HG02884 (cell line): ENCODE results near the gene CHST8.
"Not testable (repeated sequence)": the region's sequence is repeated elsewhere in the genome, so short reads cannot be mapped to it uniquely, and the experiment has no call there.

Experiments used
- ATAC-seq: cut with Tn5 transposase; IDR thresholded peaks from one replicate; pipeline ENCODE4 v1.9.1; 2021; ENCODE audit warnings: mild to moderate bottlenecking, moderate library complexity; ENCODE audit not compliant: unreplicated experiment

The CHST8 gene

GRCh38 chr19:33689138-33689746 lies 67.5 kb downstream of the CHST8 start:
- no peak for ATAC-seq

- no peak for ATAC-seq
These were observed 68.1 kb downstream of the CHST8 start for GRCh38 chr19:33689868-33690267.

DNA sequence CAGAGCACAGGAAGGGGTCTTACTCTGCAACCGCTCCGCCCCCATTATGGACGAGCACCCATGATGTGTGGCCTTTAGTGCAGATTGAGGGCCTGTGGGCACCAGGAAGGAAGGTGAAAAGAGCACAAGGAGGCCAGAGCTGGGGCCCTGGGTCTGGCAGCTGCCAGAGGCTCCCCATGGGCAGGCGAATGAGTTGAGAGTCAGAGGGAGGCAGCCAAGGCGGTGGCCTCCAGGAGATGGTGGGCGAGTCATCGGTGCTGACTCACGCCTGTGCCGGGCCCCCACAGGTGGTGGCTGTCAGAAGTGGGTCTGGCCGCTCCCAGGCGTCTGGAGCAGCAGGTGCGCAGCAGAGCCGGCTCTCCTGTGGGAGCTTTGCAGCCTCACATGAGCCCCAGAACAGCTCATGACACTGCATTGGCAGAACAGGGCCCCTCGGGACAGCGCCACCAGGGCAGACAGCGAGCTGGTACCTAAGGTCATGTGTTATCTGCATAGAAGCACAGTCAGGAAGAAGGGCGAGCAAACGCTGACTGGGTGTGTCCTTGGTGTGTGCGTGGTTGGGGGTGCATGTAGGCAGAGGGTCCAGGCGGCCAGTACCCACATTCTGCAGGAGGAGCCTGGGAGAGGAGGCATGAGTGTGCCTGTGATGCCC lies 68.8 kb downstream of the CHST8 start:
- no peak for ATAC-seq

DNA sequence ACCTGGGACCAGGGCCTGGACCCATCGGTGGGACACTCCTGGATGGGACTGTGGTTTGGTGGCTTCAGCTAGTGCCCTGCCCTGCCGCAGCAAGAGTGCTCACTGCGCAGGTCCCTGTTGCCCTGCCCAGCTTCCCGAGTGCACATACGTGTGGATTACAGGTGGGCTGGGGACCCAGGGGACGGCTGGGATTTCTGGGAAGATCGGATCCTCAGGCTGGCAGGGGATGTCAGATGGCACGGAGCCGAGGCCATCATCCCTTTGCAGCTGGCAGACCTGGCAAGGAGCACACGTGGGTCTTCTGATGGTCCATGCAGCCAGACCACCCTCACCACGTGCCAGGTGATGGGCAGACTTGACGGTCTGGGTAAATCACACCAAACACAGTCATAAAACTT lies 69.3 kb downstream of the CHST8 start:
- ATAC-seq = no peak

- no peak for ATAC-seq
These were observed 70.0 kb downstream of the CHST8 start for GRCh38 chr19:33691736-33692135.

- ATAC-seq = no peak
These were observed 71.9 kb downstream of the CHST8 start for GRCh38 chr19:33693678-33694077.

DNA sequence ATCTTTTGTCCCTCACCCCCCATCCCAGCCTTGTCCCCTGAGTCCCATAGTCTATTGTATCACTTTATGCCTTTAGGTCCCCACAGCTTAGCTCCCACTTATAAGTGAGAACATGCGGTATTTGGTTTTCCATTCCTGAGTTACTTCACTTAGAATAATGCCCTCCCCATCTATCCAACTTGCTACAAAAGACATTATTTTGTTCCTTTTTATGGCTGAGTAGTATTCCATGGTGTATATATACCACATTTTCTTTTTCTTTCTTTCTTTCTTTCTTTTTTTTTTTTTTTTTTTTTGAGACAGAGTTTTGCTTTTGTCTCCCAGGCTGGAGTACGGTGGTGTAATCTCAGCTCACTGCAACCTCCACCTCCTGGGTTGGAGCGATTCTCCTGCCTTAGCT lies 73.8 kb downstream of the CHST8 start:
- ATAC-seq = not testable (repeated sequence)

DNA sequence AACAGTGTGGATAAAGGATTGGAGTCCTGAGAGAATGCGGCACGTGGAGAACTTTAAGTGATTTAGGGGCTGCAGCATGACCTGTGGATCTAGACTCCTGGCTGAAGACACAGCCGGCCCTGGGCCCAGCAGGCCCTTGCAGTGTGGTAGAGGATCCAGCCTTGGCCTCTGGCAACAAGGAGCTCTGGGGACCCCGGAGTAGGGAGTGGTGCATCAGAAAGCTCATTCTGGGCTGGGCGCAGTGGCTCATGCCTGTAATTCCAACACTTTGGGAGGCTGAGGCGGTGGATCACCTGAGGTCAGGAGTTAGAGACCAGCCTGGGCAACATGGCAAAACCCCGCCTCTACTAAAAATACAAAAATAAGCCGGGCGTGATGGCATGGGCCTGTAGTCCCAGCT lies 76.0 kb downstream of the CHST8 start:
- ATAC-seq = no peak

- no peak for ATAC-seq
These were observed 77.1 kb downstream of the CHST8 start for GRCh38 chr19:33698576-33699435.

DNA sequence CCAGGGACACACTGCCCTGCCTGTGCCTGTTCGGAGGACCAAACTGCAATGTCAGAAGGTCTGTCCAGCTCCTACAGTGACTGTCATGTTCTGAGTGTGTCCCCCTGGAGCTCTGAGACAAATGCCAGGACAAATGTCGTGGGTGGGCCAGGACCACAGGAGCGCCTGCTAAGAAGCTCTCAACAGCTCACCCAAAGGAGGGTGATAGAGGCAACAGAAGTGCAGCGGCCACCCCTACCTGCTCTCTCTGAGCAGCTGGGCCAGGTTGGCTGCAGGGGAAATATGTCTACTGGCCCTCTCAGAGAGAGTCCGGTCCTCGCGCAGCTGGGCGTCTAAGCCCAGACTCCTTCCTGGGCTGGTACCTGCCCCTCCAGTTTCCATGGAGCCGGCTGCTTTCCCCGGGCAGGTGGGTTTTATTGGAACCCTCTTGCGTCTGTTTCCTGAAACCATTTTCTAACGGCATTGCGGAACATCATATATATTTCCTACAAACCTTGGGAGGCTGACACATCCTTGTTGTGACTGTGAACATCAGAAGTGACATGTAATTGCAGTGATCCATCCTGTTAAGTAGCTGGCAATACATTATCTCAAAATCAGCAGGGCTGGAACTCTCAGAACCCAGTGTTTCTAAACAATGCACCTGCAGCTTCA lies 78.1 kb downstream of the CHST8 start:
- no peak for ATAC-seq

GRCh38 chr19:33700408-33701013 lies 78.8 kb downstream of the CHST8 start:
- ATAC-seq = no peak

- no peak for ATAC-seq
These were observed 79.8 kb downstream of the CHST8 start for GRCh38 chr19:33701565-33701964.

GRCh38 chr19:33702606-33703437 lies 81.1 kb downstream of the CHST8 start:
- ATAC-seq = no peak

DNA sequence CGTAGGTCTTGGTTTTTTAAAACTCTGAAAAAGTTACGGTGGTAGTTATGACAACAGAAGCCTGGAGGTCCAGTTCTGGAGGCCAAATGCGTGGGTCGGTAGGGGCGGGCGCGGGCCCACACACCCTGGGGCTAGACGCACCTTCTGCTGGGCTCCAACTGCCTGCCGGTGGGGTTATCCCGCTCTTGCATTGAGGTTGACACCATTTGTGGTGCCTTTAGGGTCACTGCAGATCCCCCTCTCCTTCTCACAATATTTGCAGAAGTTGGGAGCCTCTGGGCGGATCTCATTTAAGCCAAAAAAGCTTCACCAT lies 81.6 kb downstream of the CHST8 start:
- no peak for ATAC-seq

DNA sequence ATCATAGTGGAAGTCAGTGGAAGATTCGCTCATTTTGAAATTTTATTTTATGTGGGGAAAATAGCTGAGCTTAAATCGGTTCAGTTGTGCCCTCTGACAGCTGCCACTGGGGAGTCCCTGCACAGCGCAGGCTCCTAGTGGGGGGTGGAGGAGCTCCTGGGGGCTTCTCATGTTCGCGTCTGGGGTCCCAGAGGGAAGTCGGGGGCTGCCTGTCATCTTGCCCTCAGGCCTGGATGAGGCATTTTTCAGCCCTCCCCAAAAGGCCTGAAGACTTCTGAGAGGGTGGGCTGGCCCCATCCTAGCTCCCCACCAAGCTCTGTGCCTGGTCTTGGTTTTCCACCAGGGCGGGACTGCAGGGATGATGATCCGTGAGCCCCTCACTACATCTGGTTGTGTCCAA lies 82.1 kb downstream of the CHST8 start:
- no peak for ATAC-seq

DNA sequence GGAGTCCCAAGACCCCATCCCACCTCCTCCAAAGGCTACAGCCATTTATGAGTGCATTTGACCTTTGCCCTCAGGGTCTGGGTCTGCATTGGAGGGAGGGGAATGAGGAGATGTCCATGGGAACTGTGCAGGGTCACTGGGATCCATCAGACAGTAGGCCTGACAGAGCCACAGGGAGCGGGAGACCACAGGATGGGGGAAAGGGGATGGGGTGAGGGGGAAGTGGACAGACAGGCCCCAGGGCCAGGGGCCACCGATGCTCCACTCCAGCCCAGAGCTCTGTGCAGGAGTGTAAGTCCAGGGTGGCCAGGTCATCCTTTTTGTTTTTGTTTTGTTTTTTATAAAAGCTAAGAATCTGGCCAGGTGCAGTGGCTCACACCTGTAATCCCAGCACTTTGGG lies 82.5 kb downstream of the CHST8 start:
- ATAC-seq = no peak

GRCh38 chr19:33705090-33705847 lies 83.5 kb downstream of the CHST8 start:
- ATAC-seq = no peak

DNA sequence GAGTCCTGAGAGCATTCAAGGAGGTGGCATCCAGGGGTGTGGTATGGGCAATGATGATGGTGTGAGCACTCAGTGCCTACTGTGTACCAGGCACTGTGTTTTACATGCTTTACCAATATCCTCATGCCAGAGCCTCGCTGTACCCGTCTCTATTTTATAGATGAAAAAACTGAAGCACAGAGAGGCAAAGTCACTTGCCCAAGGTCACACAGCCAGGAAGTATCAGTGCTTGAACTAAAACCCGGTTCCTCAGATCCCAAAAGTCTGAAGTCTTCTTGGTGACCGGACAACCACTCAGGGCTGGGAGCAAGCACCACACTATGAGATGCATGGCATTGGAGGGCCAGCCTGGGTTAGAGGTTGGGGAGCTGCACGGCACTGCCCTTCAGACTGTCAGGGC lies 84.1 kb downstream of the CHST8 start:
- ATAC-seq = no peak

DNA sequence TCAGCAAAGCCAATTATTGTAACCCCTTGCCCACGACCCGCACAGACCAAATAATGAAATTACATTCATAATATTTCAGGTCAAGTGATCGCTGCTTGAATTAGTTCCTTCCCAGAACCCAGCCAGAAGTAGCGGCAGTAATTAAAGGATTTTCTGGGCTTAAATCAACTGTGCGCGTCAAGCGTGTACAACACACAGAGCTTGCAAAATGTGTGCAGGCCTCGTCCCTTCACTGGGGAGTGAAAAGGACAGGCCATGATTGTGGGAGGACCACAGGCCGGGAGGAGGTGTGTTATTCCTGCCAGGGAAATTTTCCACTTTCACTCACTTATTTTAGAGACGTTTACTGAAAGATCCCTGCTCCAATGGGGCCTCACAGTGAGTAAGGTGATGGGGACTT lies 84.9 kb downstream of the CHST8 start:
- ATAC-seq = no peak

GRCh38 chr19:33712268-33712667 lies 90.5 kb downstream of the CHST8 start:
- ATAC-seq = no peak
